WTC11 (cell line): Measurements from ENCODE around the gene CAMK2G. TPM values are rescaled to one million over a fixed set of nuclear protein-coding genes. Genes with fewer than 3 reads are reported as not detected.

Experiments
- ATAC-seq: fragments of 200-7000 bp; cut with Tn5 transposase; 2 replicates; pipeline ENCODE4 v1.10.0; 2021; ENCODE audit warnings: mild to moderate bottlenecking, moderate library complexity
- CTCF ChIA-PET: fragments of 300-600 bp; sonication (Branson Sonifier 250); formaldehyde crosslinking; loops from one replicate; lab custom pipeline; 2021; ENCODE audit warnings: antibody characterized with exemption; lab: Charles Lee
- POLR2A ChIA-PET: fragments of 350-600 bp; sonication (Branson Sonifier 250); formaldehyde crosslinking; loops from one replicate; lab custom pipeline; 2021; ENCODE audit warnings: antibody characterized with exemption; lab: Charles Lee
- DNase-seq: peaks from one replicate; pipeline ENCODE4 v3.0.0; 2021; ENCODE audit warnings: low spot score
- H3K27ac Mint-ChIP-seq: 2 replicates; pipeline ENCODE4 v1.8.0; 2021; ENCODE audit warnings: mixed read lengths
- H3K27me3 Mint-ChIP-seq: 2 replicates; pipeline ENCODE4 v1.8.0; 2021; ENCODE audit warnings: low read depth, mild to moderate bottlenecking, moderate library complexity, mixed read lengths
- H3K36me3 Mint-ChIP-seq: 2 replicates; pipeline ENCODE4 v1.8.0; 2021; ENCODE audit warnings: mixed read lengths
- H3K4me1 Mint-ChIP-seq: 2 replicates; pipeline ENCODE4 v1.8.0; 2022; ENCODE audit warnings: mixed read lengths
- H3K4me3 Mint-ChIP-seq: 2 replicates; pipeline ENCODE4 v1.8.0; 2021; ENCODE audit warnings: mild to moderate bottlenecking, moderate library complexity, mixed read lengths
- H3K9me3 Mint-ChIP-seq: 2 replicates; pipeline ENCODE4 v1.8.0; 2021; ENCODE audit warnings: mixed read lengths
- EMX1 ChIP-seq: fragments of 250-450 bp; sonication (Bioruptor Pico); IDR thresholded peaks from 2 replicates; pipeline ENCODE4 v1.8.0; 2021; ENCODE audit warnings: mild to moderate bottlenecking
- FOXJ3 ChIP-seq: sonication (generic); formaldehyde crosslinking; IDR thresholded peaks from 2 replicates; pipeline ENCODE4 v1.9.0; 2021; ENCODE audit warnings: missing genetic modification reagents, mild to moderate bottlenecking, borderline replicate concordance
- FOXK1 ChIP-seq: sonication (generic); formaldehyde crosslinking; IDR thresholded peaks from 2 replicates; pipeline ENCODE4 v1.8.0; 2022; ENCODE audit warnings: mild to moderate bottlenecking, moderate library complexity, missing genetic modification reagents
- FOXP1 ChIP-seq: sonication (generic); formaldehyde crosslinking; IDR thresholded peaks from 2 replicates; pipeline ENCODE4 v1.8.0; 2022; ENCODE audit warnings: missing genetic modification reagents, mild to moderate bottlenecking, moderate library complexity, borderline replicate concordance
- MLX ChIP-seq: sonication (generic); formaldehyde crosslinking; IDR thresholded peaks from 2 replicates; pipeline ENCODE4 v1.8.1; 2023; ENCODE audit warnings: mild to moderate bottlenecking, missing genetic modification reagents, moderate library complexity
- NFATC4 ChIP-seq: fragments of 250-450 bp; sonication (Bioruptor Pico); IDR thresholded peaks from 2 replicates; pipeline ENCODE4 v1.9.0; 2021; ENCODE audit warnings: mild to moderate bottlenecking
- RORB ChIP-seq: fragments of 250-450 bp; sonication (Bioruptor Pico); IDR thresholded peaks from 2 replicates; pipeline ENCODE4 v1.9.0; 2021; ENCODE audit warnings: mild to moderate bottlenecking
- TEAD4 ChIP-seq: sonication (generic); formaldehyde crosslinking; IDR thresholded peaks from 2 replicates; pipeline ENCODE4 v1.8.0; 2022; ENCODE audit warnings: mild to moderate bottlenecking, missing genetic modification reagents
- USF1 ChIP-seq: sonication (generic); formaldehyde crosslinking; IDR thresholded peaks from 2 replicates; pipeline ENCODE4 v1.8.0; 2022; ENCODE audit warnings: mild to moderate bottlenecking, missing genetic modification reagents
- ZNF416 ChIP-seq: fragments of 250-450 bp; sonication (Bioruptor Pico); IDR thresholded peaks from 2 replicates; pipeline ENCODE4 v1.9.0; 2021; ENCODE audit warnings: mild to moderate bottlenecking, inconsistent platforms
- ZNF532 ChIP-seq: fragments of 250-450 bp; sonication (Bioruptor Pico); IDR thresholded peaks from 2 replicates; pipeline ENCODE4 v1.9.0; 2021; ENCODE audit warnings: mild to moderate bottlenecking, borderline replicate concordance
- total RNA-seq: library from RNA; stranded (reverse); gene quantifications from 3 replicates; pipeline ENCODE4 v1.2.3, GENCODE V29; 2021
- TF ChIP-seq, protein P1 (sequence below): fragments of 250-450 bp; sonication (Bioruptor Pico); IDR thresholded peaks from 2 replicates; pipeline ENCODE4 v1.8.0; 2021; ENCODE audit warnings: mild to moderate bottlenecking
- TF ChIP-seq, protein P2 (sequence below): sonication (generic); formaldehyde crosslinking; IDR thresholded peaks from 2 replicates; pipeline ENCODE4 v1.8.1; 2022; ENCODE audit warnings: low read depth, missing genetic modification reagents, borderline replicate concordance
- TF ChIP-seq, protein P3 (sequence below): sonication (generic); formaldehyde crosslinking; IDR thresholded peaks from 2 replicates; pipeline ENCODE4 v1.8.1; 2022; ENCODE audit warnings: mild to moderate bottlenecking, moderate library complexity, missing genetic modification reagents
- TF ChIP-seq, protein P4 (sequence below): sonication (generic); formaldehyde crosslinking; IDR thresholded peaks from 2 replicates; pipeline ENCODE4 v1.8.0; 2022; ENCODE audit warnings: missing genetic modification reagents
- TF ChIP-seq, protein P5 (sequence below): fragments of 250-450 bp; sonication (Bioruptor Pico); IDR thresholded peaks from 2 replicates; pipeline ENCODE4 v1.9.0; 2021; ENCODE audit warnings: moderate library complexity, mild to moderate bottlenecking, inconsistent platforms, borderline replicate concordance

CAMK2G gene
- total RNA-seq, 1 experiment from 2014 or later, result 34.9 TPM

DNA sequence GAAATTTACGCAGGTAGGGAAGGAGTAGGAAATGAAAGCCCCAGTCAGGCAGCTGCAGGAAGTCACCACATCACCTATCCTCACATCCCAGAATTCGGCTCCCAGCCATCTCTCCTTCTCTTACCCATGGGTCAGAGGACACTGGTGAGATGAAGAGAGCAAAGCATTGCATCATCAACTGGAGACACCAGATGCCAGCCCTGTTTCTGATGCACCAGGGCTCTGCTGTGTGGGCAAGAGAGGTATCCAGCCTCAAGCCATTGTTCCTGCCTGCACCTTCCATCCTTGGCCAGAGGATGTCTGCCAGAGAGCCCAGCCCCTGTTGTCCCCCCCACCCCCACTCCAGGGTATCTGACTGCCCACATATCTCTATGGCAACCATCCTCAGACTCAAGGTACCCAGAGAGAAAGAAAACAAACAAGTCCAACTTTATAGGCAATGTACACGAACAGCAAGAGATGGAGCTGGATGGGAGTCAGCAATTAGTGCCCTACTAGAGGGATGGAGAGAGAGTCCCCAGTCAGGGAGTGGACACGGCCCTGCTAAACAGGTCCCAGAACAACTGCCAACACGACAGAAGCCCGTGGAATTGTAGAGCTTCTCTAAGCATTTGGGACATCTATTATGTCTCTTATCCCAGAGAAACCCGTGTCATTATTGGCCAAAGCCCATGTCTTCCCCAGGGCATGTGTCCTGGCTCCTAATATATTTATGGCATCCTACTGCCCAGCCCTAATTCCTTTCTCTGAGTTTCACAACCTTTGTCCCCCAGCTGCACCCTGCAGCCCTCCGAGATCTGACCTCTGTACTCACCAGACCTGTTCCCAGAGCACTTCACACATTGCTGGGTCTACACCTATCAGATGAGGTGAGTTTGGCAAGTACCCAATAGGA is 2.8 kb downstream of the CAMK2G start:
- TF ChIP-seq, protein P1, sequence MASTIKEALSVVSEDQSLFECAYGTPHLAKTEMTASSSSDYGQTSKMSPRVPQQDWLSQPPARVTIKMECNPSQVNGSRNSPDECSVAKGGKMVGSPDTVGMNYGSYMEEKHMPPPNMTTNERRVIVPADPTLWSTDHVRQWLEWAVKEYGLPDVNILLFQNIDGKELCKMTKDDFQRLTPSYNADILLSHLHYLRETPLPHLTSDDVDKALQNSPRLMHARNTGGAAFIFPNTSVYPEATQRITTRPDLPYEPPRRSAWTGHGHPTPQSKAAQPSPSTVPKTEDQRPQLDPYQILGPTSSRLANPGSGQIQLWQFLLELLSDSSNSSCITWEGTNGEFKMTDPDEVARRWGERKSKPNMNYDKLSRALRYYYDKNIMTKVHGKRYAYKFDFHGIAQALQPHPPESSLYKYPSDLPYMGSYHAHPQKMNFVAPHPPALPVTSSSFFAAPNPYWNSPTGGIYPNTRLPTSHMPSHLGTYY, result no peak
- TF ChIP-seq FOXK1 (CRISPR knock-in tag), result no peak
- TF ChIP-seq, protein P2, sequence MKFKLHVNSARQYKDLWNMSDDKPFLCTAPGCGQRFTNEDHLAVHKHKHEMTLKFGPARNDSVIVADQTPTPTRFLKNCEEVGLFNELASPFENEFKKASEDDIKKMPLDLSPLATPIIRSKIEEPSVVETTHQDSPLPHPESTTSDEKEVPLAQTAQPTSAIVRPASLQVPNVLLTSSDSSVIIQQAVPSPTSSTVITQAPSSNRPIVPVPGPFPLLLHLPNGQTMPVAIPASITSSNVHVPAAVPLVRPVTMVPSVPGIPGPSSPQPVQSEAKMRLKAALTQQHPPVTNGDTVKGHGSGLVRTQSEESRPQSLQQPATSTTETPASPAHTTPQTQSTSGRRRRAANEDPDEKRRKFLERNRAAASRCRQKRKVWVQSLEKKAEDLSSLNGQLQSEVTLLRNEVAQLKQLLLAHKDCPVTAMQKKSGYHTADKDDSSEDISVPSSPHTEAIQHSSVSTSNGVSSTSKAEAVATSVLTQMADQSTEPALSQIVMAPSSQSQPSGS (CRISPR knock-in tag), result no peak
- TF ChIP-seq NFATC4 (CRISPR knock-in tag), result no peak
- H3K4me3 Mint-ChIP-seq, result no peak overlapping the region
- no peaks in the 10 kb centered on the region for H3K9me3 Mint-ChIP-seq
- H3K4me1 Mint-ChIP-seq, result peaks cover 41% of the 10 kb centered on the region
- H3K27ac Mint-ChIP-seq, result peak overlapping the region; percentile 61
- DNase-seq, result no peak
- H3K36me3 Mint-ChIP-seq, result peaks cover 17% of the 10 kb centered on the region
- no peaks in the 10 kb centered on the region; the same call in 1 of the 2 replicates for H3K27me3 Mint-ChIP-seq
- ATAC-seq, result no peak
- ChIA-PET CTCF (interaction anchor here (1.0 to 6.8 kb wide), 2 partner anchors 8 to 15 kb away, joined by 3 to 52 read pairs; no protein-coding TSS in a partner anchor), POLR2A (no interaction called here)

GRCh38 chr10:73868655-73869195 is 5.6 kb downstream of the CAMK2G start:
- no peak for DNase-seq
- no peak overlapping the region for H3K4me3 Mint-ChIP-seq
- no peaks in the 10 kb centered on the region for H3K27me3 Mint-ChIP-seq
- ATAC-seq, result no peak
- CTCF ChIA-PET, result interaction anchor here (6.8 kb wide), 1 partner anchor 11 kb away, joined by 52 read pairs; no protein-coding TSS in a partner anchor
- H3K36me3 Mint-ChIP-seq, result peaks cover 26% of the 10 kb centered on the region
- H3K9me3 Mint-ChIP-seq, result no peaks in the 10 kb centered on the region
- POLR2A ChIA-PET, result interaction anchor here (0.7 kb wide), 1 partner anchor 19 kb away, joined by 3 read pairs; no protein-coding TSS in a partner anchor
- H3K4me1 Mint-ChIP-seq, result peaks cover 35% of the 10 kb centered on the region
- H3K27ac Mint-ChIP-seq, result no peak overlapping the region
- TF ChIP-seq, protein P3, sequence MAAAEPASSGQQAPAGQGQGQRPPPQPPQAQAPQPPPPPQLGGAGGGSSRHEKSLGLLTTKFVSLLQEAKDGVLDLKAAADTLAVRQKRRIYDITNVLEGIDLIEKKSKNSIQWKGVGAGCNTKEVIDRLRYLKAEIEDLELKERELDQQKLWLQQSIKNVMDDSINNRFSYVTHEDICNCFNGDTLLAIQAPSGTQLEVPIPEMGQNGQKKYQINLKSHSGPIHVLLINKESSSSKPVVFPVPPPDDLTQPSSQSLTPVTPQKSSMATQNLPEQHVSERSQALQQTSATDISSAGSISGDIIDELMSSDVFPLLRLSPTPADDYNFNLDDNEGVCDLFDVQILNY (CRISPR knock-in tag), result no peak
- TF ChIP-seq MLX (CRISPR knock-in tag) (no peak), TEAD4 (no peak), USF1 (CRISPR knock-in tag) (no peak), ZNF532 (CRISPR knock-in tag) (no peak), FOXJ3 (CRISPR knock-in tag) (no peak), FOXP1 (CRISPR knock-in tag) (no peak), RORB (CRISPR knock-in tag) (no peak), ZNF416 (CRISPR knock-in tag) (no peak), EMX1 (CRISPR knock-in tag) (no peak)
- TF ChIP-seq, protein P4, sequence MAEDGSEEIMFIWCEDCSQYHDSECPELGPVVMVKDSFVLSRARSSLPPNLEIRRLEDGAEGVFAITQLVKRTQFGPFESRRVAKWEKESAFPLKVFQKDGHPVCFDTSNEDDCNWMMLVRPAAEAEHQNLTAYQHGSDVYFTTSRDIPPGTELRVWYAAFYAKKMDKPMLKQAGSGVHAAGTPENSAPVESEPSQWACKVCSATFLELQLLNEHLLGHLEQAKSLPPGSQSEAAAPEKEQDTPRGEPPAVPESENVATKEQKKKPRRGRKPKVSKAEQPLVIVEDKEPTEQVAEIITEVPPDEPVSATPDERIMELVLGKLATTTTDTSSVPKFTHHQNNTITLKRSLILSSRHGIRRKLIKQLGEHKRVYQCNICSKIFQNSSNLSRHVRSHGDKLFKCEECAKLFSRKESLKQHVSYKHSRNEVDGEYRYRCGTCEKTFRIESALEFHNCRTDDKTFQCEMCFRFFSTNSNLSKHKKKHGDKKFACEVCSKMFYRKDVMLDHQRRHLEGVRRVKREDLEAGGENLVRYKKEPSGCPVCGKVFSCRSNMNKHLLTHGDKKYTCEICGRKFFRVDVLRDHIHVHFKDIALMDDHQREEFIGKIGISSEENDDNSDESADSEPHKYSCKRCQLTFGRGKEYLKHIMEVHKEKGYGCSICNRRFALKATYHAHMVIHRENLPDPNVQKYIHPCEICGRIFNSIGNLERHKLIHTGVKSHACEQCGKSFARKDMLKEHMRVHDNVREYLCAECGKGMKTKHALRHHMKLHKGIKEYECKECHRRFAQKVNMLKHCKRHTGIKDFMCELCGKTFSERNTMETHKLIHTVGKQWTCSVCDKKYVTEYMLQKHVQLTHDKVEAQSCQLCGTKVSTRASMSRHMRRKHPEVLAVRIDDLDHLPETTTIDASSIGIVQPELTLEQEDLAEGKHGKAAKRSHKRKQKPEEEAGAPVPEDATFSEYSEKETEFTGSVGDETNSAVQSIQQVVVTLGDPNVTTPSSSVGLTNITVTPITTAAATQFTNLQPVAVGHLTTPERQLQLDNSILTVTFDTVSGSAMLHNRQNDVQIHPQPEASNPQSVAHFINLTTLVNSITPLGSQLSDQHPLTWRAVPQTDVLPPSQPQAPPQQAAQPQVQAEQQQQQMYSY (CRISPR knock-in tag), result no peak
- TF ChIP-seq, protein P2 (CRISPR knock-in tag), result no peak
- TF ChIP-seq, protein P5, sequence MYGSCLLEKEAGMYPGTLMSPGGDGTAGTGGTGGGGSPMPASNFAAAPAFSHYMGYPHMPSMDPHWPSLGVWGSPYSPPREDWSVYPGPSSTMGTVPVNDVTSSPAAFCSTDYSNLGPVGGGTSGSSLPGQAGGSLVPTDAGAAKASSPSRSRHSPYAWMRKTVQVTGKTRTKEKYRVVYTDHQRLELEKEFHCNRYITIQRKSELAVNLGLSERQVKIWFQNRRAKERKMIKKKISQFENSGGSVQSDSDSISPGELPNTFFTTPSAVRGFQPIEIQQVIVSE (CRISPR knock-in tag), result no peak
